Measurements from ENCODE around the gene PPME1.

PPME1 gene

DNA sequence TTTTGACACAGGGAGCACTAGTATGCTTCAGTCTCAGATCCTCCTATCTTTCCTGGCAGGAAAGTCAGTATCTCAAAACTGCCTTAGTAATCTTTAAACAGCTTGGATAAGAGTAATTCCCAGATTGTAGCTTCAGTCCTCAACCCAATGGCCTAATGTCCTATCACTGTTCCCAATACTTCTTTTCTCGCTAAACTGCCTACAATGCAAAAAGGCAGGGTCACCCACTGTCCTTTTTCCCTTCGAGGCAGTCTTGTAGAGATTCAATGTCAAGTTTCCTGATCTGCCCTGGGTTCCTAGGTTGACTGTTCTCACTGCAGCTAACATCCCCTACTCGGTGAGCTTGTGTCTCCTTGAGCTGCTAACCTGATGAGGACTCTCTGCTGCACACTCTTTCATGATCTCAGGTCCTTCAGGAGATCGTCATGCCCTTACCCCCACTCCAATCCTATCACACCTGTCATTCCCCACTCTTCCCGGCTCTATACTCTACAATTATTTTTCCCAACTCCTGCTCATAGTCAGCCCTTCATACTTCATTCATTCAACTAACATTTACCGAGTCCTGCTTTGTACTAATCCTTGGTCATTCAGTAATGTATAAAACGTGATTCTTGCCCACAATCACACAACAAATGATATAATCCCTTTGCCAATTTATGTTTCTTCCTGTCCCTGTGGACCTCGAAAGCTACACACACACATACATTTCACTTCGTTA, 1.2 kb upstream of the PPME1 start:
- TF ChIP-seq, protein P1, sequence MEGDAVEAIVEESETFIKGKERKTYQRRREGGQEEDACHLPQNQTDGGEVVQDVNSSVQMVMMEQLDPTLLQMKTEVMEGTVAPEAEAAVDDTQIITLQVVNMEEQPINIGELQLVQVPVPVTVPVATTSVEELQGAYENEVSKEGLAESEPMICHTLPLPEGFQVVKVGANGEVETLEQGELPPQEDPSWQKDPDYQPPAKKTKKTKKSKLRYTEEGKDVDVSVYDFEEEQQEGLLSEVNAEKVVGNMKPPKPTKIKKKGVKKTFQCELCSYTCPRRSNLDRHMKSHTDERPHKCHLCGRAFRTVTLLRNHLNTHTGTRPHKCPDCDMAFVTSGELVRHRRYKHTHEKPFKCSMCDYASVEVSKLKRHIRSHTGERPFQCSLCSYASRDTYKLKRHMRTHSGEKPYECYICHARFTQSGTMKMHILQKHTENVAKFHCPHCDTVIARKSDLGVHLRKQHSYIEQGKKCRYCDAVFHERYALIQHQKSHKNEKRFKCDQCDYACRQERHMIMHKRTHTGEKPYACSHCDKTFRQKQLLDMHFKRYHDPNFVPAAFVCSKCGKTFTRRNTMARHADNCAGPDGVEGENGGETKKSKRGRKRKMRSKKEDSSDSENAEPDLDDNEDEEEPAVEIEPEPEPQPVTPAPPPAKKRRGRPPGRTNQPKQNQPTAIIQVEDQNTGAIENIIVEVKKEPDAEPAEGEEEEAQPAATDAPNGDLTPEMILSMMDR (IDR thresholded peaks at IDR 0.05; ENCODE audit: low read depth, low read length) = no peak
- no peak for DNase-seq
- no peaks in the 10 kb centered on the region for H3K27me3 ChIP-seq (ENCODE audit: insufficient read depth, low read depth, severe bottlenecking)
- H3K36me3 ChIP-seq = peaks cover 55% of the 10 kb centered on the region
- H3K9me3 ChIP-seq (ENCODE audit: severe bottlenecking) = no peaks in the 10 kb centered on the region
- peak overlapping the region; percentile 79 for H3K27ac ChIP-seq
- H3K4me3 ChIP-seq (ENCODE audit: low read depth, low read length) = peak overlapping the region; percentile 80

DNA sequence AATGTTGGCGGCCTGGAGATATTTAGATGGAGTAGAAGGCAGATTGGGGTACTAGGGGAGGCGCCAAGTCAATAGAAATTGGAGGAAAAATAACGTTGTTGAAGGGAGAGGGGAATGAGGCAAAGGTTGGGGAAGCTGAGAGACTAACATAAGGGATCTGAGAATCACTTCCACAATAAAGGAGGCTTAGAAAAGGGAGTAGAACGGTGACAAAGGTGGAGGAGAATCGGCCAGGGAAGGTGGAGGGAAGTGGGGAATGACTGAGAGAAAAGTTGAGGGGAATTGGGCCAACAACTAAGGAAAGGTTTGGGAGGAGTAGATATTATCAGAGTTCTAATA, 510 bp downstream of the PPME1 start:
- no peaks in the 10 kb centered on the region for H3K9me3 ChIP-seq (ENCODE audit: severe bottlenecking)
- peak overlapping the region; percentile 70 for H3K27ac ChIP-seq
- H3K27me3 ChIP-seq (ENCODE audit: insufficient read depth, low read depth, severe bottlenecking) = no peaks in the 10 kb centered on the region
- H3K4me3 ChIP-seq (ENCODE audit: low read depth, low read length) = peak overlapping the region; percentile 80
- TF ChIP-seq, protein P1 (IDR thresholded peaks at IDR 0.05; ENCODE audit: low read depth, low read length) = no peak
- peaks cover 41% of the 10 kb centered on the region for H3K36me3 ChIP-seq
- DNase-seq = no peak

DNA sequence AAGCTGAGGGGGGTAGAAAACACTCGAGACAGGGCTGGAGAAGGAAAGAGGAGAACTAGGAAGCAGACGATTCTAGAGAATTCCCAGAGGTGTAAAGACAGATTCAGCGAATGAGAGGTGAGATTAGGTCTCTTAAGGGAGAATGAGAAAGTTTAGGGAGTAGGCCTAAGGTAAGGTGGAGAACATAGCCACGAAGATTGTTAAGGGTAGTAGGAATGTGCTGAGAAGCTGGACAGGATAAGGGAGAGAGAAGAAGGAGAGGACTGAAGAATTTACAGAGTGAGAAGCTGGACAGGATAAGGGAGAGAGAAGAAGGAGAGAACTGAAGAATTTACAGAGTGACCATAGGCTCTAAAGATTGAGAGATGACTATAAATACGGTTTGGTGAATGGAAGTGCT, 908 bp downstream of the PPME1 start:
- H3K4me3 ChIP-seq (ENCODE audit: low read depth, low read length) = peak overlapping the region; percentile 80
- no peak for DNase-seq
- H3K9me3 ChIP-seq (ENCODE audit: severe bottlenecking) = no peaks in the 10 kb centered on the region
- TF ChIP-seq, protein P1 (IDR thresholded peaks at IDR 0.05; ENCODE audit: low read depth, low read length) = no peak
- H3K36me3 ChIP-seq = peaks cover 37% of the 10 kb centered on the region
- peak overlapping the region; percentile 70; the same call in 1 of the 2 replicates for H3K27ac ChIP-seq
- no peaks in the 10 kb centered on the region for H3K27me3 ChIP-seq (ENCODE audit: insufficient read depth, low read depth, severe bottlenecking)

DNA sequence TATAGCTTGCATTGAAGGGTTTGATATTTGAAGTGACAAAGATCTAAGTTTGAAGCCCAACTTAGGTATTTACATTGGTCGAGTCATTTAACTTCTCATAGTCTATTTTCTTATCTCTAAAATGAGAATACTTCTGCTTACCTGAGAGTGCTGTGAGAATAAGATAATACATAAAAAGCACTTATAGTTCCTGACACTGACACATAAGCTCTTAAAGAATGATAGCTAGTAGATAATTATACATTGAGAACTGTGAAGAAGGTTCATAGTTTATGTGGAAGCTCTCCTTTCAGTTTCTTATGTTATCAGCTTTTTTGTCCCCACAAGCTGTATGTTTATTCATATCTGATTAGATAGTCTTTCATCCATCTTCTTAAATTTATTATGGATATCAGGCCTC, 4.8 kb downstream of the PPME1 start:
- TF ChIP-seq, protein P1 (IDR thresholded peaks at IDR 0.05; ENCODE audit: low read depth, low read length) = no peak
- H3K36me3 ChIP-seq = peaks cover 22% of the 10 kb centered on the region
- no peak for DNase-seq

DNA sequence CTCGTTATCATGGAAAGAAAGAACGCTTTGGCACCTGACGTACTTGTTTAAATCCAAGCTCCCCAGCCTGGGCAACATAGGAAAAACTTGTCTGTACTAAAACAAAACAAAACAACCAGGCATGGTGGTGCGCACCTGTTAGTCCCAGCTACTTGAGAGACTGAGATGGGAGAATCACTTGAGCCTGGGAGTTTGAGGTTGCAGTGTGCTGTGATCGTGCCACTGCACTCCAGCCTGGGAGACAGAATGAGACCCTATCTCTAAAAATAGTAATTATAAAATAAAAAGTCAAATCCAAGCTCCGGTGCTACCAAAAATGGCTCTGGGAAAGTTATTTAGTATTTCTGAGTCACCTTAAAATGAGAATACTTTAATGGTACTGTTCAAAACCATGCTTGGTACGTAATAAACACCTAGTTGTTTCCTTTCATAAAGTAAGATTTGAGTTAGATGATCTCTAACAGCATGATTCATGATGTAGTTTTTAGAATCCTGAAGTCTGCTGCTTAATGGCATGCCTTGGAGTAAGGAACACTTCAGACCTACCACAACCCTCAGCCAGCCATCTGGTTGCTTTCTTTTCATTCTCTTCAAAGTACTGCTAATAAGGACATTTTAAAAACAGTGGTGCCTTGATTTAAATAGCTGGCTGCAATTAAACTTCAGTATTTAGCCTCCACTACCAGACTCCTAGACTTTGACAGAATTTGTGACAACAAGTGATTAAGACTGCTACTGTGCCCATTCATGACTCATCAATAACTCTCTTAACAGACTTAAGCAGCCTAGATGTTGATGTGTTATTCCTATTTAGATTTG, 8.4 kb downstream of the PPME1 start:
- Histone ChIP-seq H3K4me3 (ENCODE audit: low read depth, low read length) (no peak overlapping the region), H3K27me3 (ENCODE audit: insufficient read depth, low read depth, severe bottlenecking) (no peaks in the 10 kb centered on the region), H3K36me3 (peaks cover 8% of the 10 kb centered on the region), H3K27ac (no peak overlapping the region), H3K9me3 (ENCODE audit: severe bottlenecking) (no peaks in the 10 kb centered on the region)
- DNase-seq = no peak
- TF ChIP-seq, protein P1 (IDR thresholded peaks at IDR 0.05; ENCODE audit: low read depth, low read length) = no peak

More for the DNA sequence above, 4.8 kb downstream of the PPME1 start:
- Histone ChIP-seq H3K9me3 (ENCODE audit: severe bottlenecking) (no peaks in the 10 kb centered on the region), H3K27me3 (ENCODE audit: insufficient read depth, low read depth, severe bottlenecking) (no peaks in the 10 kb centered on the region), H3K4me3 (ENCODE audit: low read depth, low read length) (no peak overlapping the region), H3K27ac (no peak overlapping the region)
